Common myeloid progenitor, CD34-positive (primary cell): ENCODE results near the gene KRT1.

Experiments
- CTCF ChIA-PET: fragments of 350-600 bp; sonication (Branson Sonifier 250); formaldehyde crosslinking; loops from one replicate; lab custom pipeline; 2021; ENCODE audit warnings: antibody characterized with exemption; lab: Charles Lee
- POLR2A ChIA-PET: fragments of 350-600 bp; sonication (Branson Sonifier 250); formaldehyde crosslinking; loops from one replicate; lab custom pipeline; 2021; ENCODE audit warnings: antibody characterized with exemption; lab: Charles Lee
- DNase-seq, 3 donors: peaks; one replicate each; pipeline versions ENCODE4 v3.0.0 to v3.0.0-alpha.2; 2013
- H3K27ac ChIP-seq, 2 experiments: 1 replicate in 1 of 2; 2 replicates in 1 of 2; pipeline ENCODE4 v1.7.0; 2013; ENCODE audit warnings: inconsistent platforms in 2 of 2, low read length in 2 of 2, mild to moderate bottlenecking in 2 of 2, low read depth in 1 of 2, moderate library complexity in 1 of 2; ENCODE audit not compliant: severe bottlenecking in 2 of 2, insufficient read depth in 1 of 2, poor library complexity in 1 of 2
- H3K27me3 ChIP-seq, 5 experiments: replicated peaks in 2 of 5; 1 replicate in 3 of 5; 2 replicates in 2 of 5; pipeline versions ENCODE4 v1.6.1 to v1.7.0; 2013; ENCODE audit warnings: low read length in 4 of 5, mild to moderate bottlenecking in 2 of 5, moderate library complexity in 2 of 5, inconsistent platforms in 1 of 5; ENCODE audit not compliant: insufficient read depth in 5 of 5, control insufficient read depth in 4 of 5
- H3K36me3 ChIP-seq, 4 experiments: 1 replicate in 2 of 4; 2 replicates in 2 of 4; pipeline versions ENCODE4 v1.6.1 to v1.7.0; 2013; ENCODE audit warnings: low read length in 3 of 4, control low read depth in 1 of 4, mild to moderate bottlenecking in 1 of 4; ENCODE audit not compliant: control insufficient read depth in 4 of 4, insufficient read depth in 4 of 4
- H3K4me1 ChIP-seq, 4 experiments: 1 replicate in 3 of 4; 2 replicates in 1 of 4; pipeline versions ENCODE4 v1.6.1 to v1.7.1; 2013; ENCODE audit warnings: low read length in 3 of 4, mild to moderate bottlenecking in 3 of 4, control low read depth in 1 of 4, inconsistent platforms in 1 of 4, moderate library complexity in 1 of 4; ENCODE audit not compliant: control insufficient read depth in 4 of 4, insufficient read depth in 4 of 4; ENCODE audit errors: control extremely low read depth in 1 of 4
- H3K4me3 ChIP-seq, 7 experiments: 1 replicate in 4 of 7; 2 replicates in 3 of 7; pipeline versions ENCODE4 v1.5.1 to v1.7.0; 2013; ENCODE audit warnings: mild to moderate bottlenecking in 7 of 7, low read length in 6 of 7, moderate library complexity in 6 of 7, inconsistent platforms in 2 of 7, low read depth in 2 of 7, control low read depth in 1 of 7; ENCODE audit not compliant: insufficient read depth in 4 of 7, control insufficient read depth in 1 of 7; ENCODE audit errors: extremely low read depth in 1 of 7
- H3K9me3 ChIP-seq, 5 experiments: 1 replicate in 4 of 5; 2 replicates in 1 of 5; pipeline versions ENCODE4 v1.6.1 to v1.7.1; 2013; ENCODE audit warnings: low read length in 4 of 5, mild to moderate bottlenecking in 2 of 5, inconsistent platforms in 1 of 5, low read depth in 1 of 5, moderate library complexity in 1 of 5; ENCODE audit not compliant: control insufficient read depth in 4 of 5, insufficient read depth in 2 of 5; ENCODE audit errors: control extremely low read depth in 1 of 5
- WGBS: methylation state at CpG from one replicate; pipeline ENCODE4 v1.1.5; 2013; ENCODE audit not compliant: insufficient coverage; 5-methylcytosine and 5-hydroxymethylcytosine counted together

Gene KRT1

DNA sequence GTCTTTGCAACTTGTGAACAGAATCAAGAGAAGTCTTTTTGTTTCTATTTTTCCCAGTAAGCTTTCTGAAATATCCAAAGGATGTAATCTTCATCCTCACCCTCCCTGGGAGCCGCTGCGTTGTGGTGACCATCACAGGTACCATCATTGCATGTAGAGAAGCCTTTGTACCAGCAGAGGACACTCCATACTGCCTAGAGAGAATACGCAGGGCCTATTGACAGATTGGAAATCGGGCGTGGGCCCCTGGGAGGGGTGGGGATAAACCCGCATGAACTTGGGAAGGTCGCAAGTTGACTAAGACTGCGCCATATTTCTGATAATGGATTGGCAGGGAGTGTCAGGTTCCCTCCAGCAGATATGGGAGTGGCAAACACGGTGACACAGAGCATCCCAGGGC, 12.7 kb downstream of the KRT1 start:
- no peak for DNase-seq
- WGBS: 77% methylated on average over 8 of the region's 9 CpGs
- Histone ChIP-seq H3K36me3 (no peaks in the 10 kb centered on the region), H3K4me3 (no peak overlapping the region), H3K27ac (no peak overlapping the region), H3K4me1 (peaks cover 0 to 7% (median 4%) of the 10 kb centered on the region in 4 experiments), H3K9me3 (no peaks in the 10 kb centered on the region), H3K27me3 (peaks cover 0 to 5% (median 0%) of the 10 kb centered on the region in 5 experiments)
- ChIA-PET POLR2A (no interaction called here), CTCF (interaction anchor here (0.9 to 1.4 kb wide), 2 partner anchors 15 to 212 kb away, joined by 3 to 4 read pairs; no protein-coding TSS in a partner anchor)

DNA sequence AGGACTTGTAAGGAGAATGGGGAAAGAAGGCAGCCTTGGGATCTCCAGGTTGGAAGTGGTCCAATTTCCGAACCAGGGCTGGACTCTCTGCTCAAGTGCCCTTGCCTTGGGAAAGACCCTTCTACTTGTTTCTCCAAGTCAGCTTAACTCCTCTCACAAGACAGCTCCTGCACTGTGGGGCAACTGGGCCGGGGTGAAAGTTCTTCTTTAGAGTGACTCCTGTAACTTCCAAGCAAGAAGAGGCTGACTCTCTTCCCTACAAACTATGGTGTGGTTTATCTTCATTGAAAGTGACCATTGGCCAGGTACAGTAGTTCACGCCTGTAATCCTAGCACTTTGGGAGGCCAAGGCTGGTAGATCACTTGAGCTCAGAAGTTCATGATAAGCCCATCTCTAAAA, 13.7 kb downstream of the KRT1 start:
- H3K36me3 ChIP-seq: no peaks in the 10 kb centered on the region
- H3K27me3 ChIP-seq: peaks cover 0 to 5% (median 0%) of the 10 kb centered on the region in 5 experiments
- ChIA-PET CTCF (interaction anchor here (0.7 to 1.9 kb wide), 4 partner anchors 10 to 213 kb away, joined by 3 to 8 read pairs (median 4); no protein-coding TSS in a partner anchor), POLR2A (no interaction called here)
- 100% methylated on average over 1 of the region's 3 CpGs for WGBS
- H3K27ac ChIP-seq: no peak overlapping the region
- H3K4me3 ChIP-seq: no peak overlapping the region
- DNase-seq: no peak
- no peaks in the 10 kb centered on the region for H3K9me3 ChIP-seq
- H3K4me1 ChIP-seq: peaks cover 0 to 16% (median 12%) of the 10 kb centered on the region in 4 experiments

GRCh38 chr12:52663420-52663819, 16.8 kb downstream of the KRT1 start:
- Histone ChIP-seq H3K9me3 (no peaks in the 10 kb centered on the region), H3K27me3 (peaks cover 0 to 2% (median 0%) of the 10 kb centered on the region in 5 experiments), H3K27ac (no peak overlapping the region), H3K4me3 (no peak overlapping the region), H3K36me3 (no peaks in the 10 kb centered on the region), H3K4me1 (peaks cover 4 to 21% (median 12%) of the 10 kb centered on the region in 4 experiments)
- DNase-seq: no peak
- ChIA-PET POLR2A (no interaction called here), CTCF (interaction anchor here (0.9 to 1.4 kb wide), 2 partner anchors 9 to 207 kb away, joined by 3 to 5 read pairs; no protein-coding TSS in a partner anchor)

GRCh38 chr12:52662918-52663229, 17.3 kb downstream of the KRT1 start:
- peaks cover 4 to 21% (median 12%) of the 10 kb centered on the region in 4 experiments for H3K4me1 ChIP-seq

GRCh38 chr12:52662093-52662917, 17.9 kb downstream of the KRT1 start:
- Histone ChIP-seq H3K4me3 (peak overlapping the region in 2 of 7 experiments; percentile 3 to 44), H3K36me3 (no peaks in the 10 kb centered on the region), H3K9me3 (no peaks in the 10 kb centered on the region), H3K27ac (peak overlapping the region in 1 of 2 experiments; percentile 11), H3K27me3 (peaks cover 0 to 3% (median 0%) of the 10 kb centered on the region in 5 experiments), H3K4me1 (peaks cover 4 to 21% (median 12%) of the 10 kb centered on the region in 4 experiments)
- POLR2A ChIA-PET: no interaction called here
- 48% methylated on average over 7 of the region's 10 CpGs for WGBS
- CTCF ChIA-PET: interaction anchor here (0.9 to 1.4 kb wide), 3 partner anchors 11 to 209 kb away, joined by 3 to 5 read pairs (median 3); partner anchors contain the start of gene KRT1
- peak; percentile 55 to 81 (median 65) for DNase-seq

More at GRCh38 chr12:52662918-52663229, 17.3 kb downstream of the KRT1 start:
- H3K4me3 ChIP-seq: no peak overlapping the region
- ChIA-PET POLR2A (no interaction called here), CTCF (interaction anchor here (0.9 to 1.4 kb wide), 2 partner anchors 10 to 208 kb away, joined by 3 to 5 read pairs; no protein-coding TSS in a partner anchor)
- H3K27ac ChIP-seq: peak overlapping the region in 1 of 2 experiments; percentile 11
- peak in 1 of 3 donors; percentile 33 for DNase-seq
- H3K27me3 ChIP-seq: no peaks in the 10 kb centered on the region
- H3K9me3 ChIP-seq: no peaks in the 10 kb centered on the region
- H3K36me3 ChIP-seq: no peaks in the 10 kb centered on the region

- Histone ChIP-seq H3K4me3 (peak overlapping the region in 1 of 7 experiments; percentile 3), H3K9me3 (no peaks in the 10 kb centered on the region), H3K36me3 (no peaks in the 10 kb centered on the region), H3K27ac (peak overlapping the region in 1 of 2 experiments; percentile 11), H3K27me3 (peaks cover 0 to 3% (median 0%) of the 10 kb centered on the region in 5 experiments), H3K4me1 (peaks cover 4 to 21% (median 12%) of the 10 kb centered on the region in 4 experiments)
- WGBS: 90% methylated on average over 2 of the region's 3 CpGs
- peak in 1 of 3 donors; percentile 18 for DNase-seq
- CTCF ChIA-PET: interaction anchor here (1.2 to 1.3 kb wide), 2 partner anchors 19 to 76 kb away, joined by 3 read pairs; partner anchors contain the start of gene KRT1
- POLR2A ChIA-PET: no interaction called here
Measured at GRCh38 chr12:52661668-52662067, 18.5 kb downstream of the KRT1 start.
